Right atrium auricular region (tissue), 2 donors: ENCODE data around the gene AP2A1. TPM values are rescaled to one million over a fixed set of nuclear protein-coding genes. Genes with fewer than 3 reads are reported as not detected.

Source experiments
- DNase-seq: peaks from one replicate; pipeline ENCODE4 v3.0.0-alpha.2; 2019; ENCODE audit warnings: low spot score
- H3K27ac ChIP-seq, 2 donors: fragments of 200-600 bp; sonication (generic); 1 replicate in 1 of 2; 2 replicates in 1 of 2; pipeline ENCODE4 v1.5.1; 2016 to 2019
- H3K27me3 ChIP-seq, 2 donors: fragments of 200-600 bp; sonication (generic); one replicate each; pipeline versions ENCODE4 v1.5.1 to v1.6.0; 2017 to 2019
- H3K36me3 ChIP-seq: fragments of 200-600 bp; sonication (generic); one replicate; pipeline ENCODE4 v1.5.1; 2016
- H3K4me1 ChIP-seq, 2 donors: fragments of 200-600 bp; sonication (generic); one replicate each; pipeline versions ENCODE4 v1.5.1 to v1.6.0; 2017 to 2019
- H3K4me3 ChIP-seq, 2 donors: fragments of 200-600 bp; sonication (generic); 1 replicate in 1 of 2; 2 replicates in 1 of 2; pipeline ENCODE4 v1.5.1; 2017 to 2019; ENCODE audit warnings: mild to moderate bottlenecking in 1 of 2, moderate library complexity in 1 of 2
- H3K9me3 ChIP-seq, 2 donors: fragments of 200-600 bp; sonication (generic); one replicate each; pipeline ENCODE4 v1.5.1; 2019
- total RNA-seq, 2 donors: library from RNA; depleted of rRNA; stranded (reverse); fragments of >200 nt; gene quantifications; one replicate each; pipeline ENCODE4 v1.1.0, GENCODE V29; 2016
- TF ChIP-seq, protein P1 (sequence below), 2 donors: fragments of 200-600 bp; sonication (generic); IDR thresholded peaks; one replicate each; pipeline ENCODE4 v1.5.1; 2019; ENCODE audit warnings: antibody characterized with exemption in 2 of 2

The AP2A1 gene
- total RNA-seq, 2 donors from 2014 or later: 72.5 to 97.3 TPM

DNA sequence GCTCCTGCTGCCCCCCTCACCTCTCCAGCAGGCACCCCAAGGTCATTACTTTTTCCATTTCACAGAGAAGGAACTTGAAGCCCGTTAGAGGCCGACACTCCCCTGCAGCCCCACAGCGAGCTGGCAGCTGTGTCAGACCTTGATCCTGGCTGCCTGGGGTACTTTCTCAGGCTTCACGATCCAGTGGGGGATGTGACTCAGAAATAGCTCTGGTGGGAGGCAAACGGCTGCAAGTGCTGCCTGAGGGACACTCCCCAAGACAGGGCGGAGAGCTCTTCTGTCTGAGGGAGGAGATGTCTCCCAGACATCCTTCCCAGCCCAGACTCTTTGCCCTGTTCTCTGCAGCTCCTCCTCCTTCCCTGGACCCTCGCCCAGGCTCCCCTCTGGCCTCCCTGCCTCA is 8.5 kb upstream of the AP2A1 start:
- no peak overlapping the region for H3K4me3 ChIP-seq
- H3K36me3 ChIP-seq: no peaks in the 10 kb centered on the region
- peaks cover 0 to 4% of the 10 kb centered on the region in 2 donors for H3K4me1 ChIP-seq
- peaks cover 0 to 10% of the 10 kb centered on the region in 2 donors for H3K9me3 ChIP-seq
- TF ChIP-seq, protein P1, sequence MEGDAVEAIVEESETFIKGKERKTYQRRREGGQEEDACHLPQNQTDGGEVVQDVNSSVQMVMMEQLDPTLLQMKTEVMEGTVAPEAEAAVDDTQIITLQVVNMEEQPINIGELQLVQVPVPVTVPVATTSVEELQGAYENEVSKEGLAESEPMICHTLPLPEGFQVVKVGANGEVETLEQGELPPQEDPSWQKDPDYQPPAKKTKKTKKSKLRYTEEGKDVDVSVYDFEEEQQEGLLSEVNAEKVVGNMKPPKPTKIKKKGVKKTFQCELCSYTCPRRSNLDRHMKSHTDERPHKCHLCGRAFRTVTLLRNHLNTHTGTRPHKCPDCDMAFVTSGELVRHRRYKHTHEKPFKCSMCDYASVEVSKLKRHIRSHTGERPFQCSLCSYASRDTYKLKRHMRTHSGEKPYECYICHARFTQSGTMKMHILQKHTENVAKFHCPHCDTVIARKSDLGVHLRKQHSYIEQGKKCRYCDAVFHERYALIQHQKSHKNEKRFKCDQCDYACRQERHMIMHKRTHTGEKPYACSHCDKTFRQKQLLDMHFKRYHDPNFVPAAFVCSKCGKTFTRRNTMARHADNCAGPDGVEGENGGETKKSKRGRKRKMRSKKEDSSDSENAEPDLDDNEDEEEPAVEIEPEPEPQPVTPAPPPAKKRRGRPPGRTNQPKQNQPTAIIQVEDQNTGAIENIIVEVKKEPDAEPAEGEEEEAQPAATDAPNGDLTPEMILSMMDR (IDR thresholded peaks at IDR 0.05): no peak
- H3K27me3 ChIP-seq: no peaks in the 10 kb centered on the region
- no peak overlapping the region for H3K27ac ChIP-seq
- DNase-seq: no peak

DNA sequence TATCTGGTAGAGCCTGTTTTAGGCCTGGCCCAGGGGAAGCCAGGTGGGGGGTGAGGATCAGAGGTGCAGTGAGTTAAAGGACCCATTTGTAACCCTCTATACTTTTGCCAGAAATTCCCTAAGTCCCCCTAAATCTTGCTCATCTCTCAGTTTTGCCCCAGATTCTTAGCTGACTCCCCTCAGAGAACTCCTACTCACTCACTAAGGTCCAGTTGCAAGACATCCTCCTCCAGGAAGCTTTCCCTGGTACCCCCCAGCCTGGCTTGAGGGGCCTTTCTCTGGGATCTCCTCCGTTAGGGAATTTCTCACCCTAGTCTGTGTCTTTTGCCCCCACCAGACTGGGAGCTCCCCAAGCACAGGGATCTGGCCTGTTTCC is 5.6 kb upstream of the AP2A1 start:
- H3K27ac ChIP-seq: peak overlapping the region; percentile 73
- H3K36me3 ChIP-seq: no peaks in the 10 kb centered on the region
- H3K9me3 ChIP-seq: no peaks in the 10 kb centered on the region
- no peak overlapping the region for H3K4me3 ChIP-seq
- DNase-seq: no peak
- H3K4me1 ChIP-seq: peaks cover 0 to 13% of the 10 kb centered on the region in 2 donors
- TF ChIP-seq, protein P1 (IDR thresholded peaks at IDR 0.05): no peak
- H3K27me3 ChIP-seq: no peaks in the 10 kb centered on the region

DNA sequence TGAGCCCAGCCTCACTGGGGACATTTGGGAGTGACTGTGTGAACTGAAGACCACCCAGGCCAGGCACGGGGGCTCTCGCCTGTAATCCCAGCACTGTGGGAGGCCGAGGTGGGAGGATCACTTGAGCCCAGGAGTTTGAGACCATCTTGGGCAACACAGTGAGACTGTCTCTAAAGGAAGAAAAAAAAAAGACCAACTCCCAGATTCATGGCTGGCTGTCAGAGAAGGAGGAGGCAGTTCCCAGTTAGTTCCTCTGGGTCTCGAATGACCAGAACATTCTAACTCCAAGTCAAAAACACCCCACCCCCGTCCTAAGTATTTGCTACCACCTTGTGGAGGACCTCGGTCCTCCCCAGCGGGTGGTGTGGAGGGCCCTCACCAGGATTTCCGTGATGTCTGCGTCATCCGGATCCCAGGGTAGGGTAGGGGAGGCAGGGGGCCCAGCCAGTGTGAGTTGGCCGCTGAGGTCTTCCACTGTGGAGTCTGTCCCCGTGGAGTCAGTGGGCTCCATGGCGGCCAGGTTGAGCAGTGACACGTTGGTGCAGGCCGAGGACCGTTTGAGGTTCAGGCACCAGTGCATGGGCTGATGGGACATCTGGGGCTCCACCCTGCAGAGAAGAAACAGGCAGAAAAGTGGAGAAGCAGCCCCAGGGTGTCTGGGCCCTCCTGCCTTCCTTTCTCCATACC is 5.0 kb upstream of the AP2A1 start:
- TF ChIP-seq, protein P1 (IDR thresholded peaks at IDR 0.05): peak in 1 of 2 donors; percentile 54
- Histone ChIP-seq H3K27ac (peak overlapping the region; percentile 73), H3K4me1 (peaks cover 0 to 13% of the 10 kb centered on the region in 2 donors), H3K9me3 (no peaks in the 10 kb centered on the region), H3K36me3 (no peaks in the 10 kb centered on the region), H3K4me3 (no peak overlapping the region), H3K27me3 (no peaks in the 10 kb centered on the region)
- DNase-seq: peak; percentile 66

DNA sequence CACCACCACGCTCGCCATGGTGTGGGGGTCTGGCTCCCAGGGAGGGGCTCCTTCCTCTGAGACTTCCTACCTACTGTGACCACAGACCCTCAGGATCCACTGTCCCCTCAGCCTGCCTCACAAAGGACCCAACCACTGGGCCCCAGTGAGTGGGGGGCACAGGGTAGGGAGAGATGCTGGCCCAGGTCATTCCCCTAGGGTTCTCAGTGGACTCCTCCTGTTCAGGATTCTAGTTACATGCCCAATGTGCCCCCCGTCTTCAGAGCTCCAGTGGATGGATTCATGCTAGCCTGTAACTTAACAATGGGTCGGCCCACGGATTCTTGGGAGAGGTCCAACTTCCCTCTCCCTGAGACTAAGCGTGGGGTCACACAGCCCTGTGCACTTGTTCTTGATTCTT is 3.6 kb upstream of the AP2A1 start, which contains the start of gene TSKS:
Gene TSKS, minus strand, starts transcription at position 77 of the 400 bp plus-strand sequence. Its CDS starts 59 bp downstream, at position 18.
- Histone ChIP-seq H3K36me3 (no peaks in the 10 kb centered on the region), H3K9me3 (no peaks in the 10 kb centered on the region), H3K27me3 (no peaks in the 10 kb centered on the region), H3K27ac (peak within 1 kb of the TSS; percentile 73), H3K4me1 (peaks cover 0 to 21% of the 10 kb centered on the region in 2 donors), H3K4me3 (no peak within 1 kb of the TSS)
- DNase-seq: no peak
- TF ChIP-seq, protein P1 (IDR thresholded peaks at IDR 0.05): no peak

DNA sequence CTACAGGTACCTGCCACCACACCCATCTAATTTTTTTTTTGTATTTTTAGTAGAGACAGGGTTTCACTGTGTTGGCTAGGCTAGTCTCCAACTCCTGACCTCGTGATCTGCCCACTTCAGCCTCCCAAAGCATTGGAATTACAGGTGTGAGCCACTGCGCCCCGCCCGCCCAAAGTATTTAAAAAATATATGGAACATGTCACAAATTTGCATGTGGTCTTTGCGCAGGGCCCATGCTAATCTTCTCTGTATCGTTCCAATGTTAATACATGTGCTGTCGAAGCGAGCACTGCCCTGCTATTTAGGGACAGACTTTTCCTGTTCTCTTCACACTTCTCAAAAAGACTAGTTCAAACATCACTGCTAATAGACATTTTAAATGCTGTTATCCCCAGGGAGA is 2.5 kb upstream of the AP2A1 start:
- no peak for DNase-seq
- Histone ChIP-seq H3K36me3 (no peaks in the 10 kb centered on the region), H3K9me3 (no peaks in the 10 kb centered on the region), H3K27me3 (no peaks in the 10 kb centered on the region), H3K4me1 (peaks cover 0 to 33% of the 10 kb centered on the region in 2 donors), H3K4me3 (no peak overlapping the region), H3K27ac (no peak overlapping the region)
- TF ChIP-seq, protein P1 (IDR thresholded peaks at IDR 0.05): no peak
